Ammon's horn (tissue), 1 donor: ENCODE measurements around the gene FOXA2.
"Not testable (repeated sequence)": the region's sequence is repeated elsewhere in the genome, so short reads cannot be mapped to it uniquely, and the experiment has no call there.

Experiments used
- DNase-seq: peaks from one replicate; pipeline ENCODE4 v3.0.0-alpha.2; 2016; ENCODE audit warnings: low spot score

The FOXA2 gene

DNA sequence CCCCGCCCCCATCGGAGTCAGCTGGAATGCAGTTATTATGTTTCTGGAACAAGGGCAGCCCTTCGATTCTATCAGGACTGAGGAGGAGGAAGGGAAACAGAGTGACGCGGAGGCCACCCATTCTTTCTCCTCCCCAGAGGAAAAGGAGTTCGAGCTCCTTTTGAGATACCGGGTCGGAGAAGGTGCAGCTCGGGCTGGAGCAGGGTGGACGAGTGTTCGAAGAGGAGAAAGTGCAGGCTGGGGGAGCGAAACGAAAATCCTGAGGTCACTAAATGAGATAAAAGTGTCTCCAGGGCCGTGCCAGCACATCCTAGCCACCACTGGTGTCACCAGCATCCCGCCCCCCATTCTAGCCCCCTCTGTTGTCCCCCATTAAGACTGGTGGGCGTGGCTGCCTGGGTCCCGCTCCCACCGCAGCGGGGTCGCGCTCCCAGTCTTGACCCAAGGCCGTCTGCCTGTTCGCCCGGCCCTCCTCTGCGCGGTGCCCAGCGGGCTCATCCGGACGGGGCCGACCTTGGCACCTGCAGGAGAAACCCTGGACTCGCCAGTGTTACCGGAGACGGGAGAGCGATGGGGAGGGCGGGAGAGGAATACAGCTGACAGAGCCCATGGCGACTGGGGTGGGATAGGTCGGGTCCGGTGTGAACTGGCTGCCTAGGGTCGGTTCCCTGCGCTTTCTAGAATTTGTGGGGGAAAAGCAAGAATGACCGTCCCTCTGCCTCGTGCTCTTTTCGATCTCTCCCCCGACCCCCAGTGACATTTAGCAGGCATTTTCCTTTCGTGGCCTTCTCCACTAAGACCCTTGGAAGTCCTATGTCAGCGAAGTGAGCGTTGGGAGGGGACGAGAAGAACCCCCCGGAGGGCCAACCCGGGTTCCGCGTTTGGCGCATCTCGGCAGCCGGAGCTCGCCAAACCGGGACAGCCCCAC lies 16.2 kb downstream of the FOXA2 start:
- no peak for DNase-seq

DNA sequence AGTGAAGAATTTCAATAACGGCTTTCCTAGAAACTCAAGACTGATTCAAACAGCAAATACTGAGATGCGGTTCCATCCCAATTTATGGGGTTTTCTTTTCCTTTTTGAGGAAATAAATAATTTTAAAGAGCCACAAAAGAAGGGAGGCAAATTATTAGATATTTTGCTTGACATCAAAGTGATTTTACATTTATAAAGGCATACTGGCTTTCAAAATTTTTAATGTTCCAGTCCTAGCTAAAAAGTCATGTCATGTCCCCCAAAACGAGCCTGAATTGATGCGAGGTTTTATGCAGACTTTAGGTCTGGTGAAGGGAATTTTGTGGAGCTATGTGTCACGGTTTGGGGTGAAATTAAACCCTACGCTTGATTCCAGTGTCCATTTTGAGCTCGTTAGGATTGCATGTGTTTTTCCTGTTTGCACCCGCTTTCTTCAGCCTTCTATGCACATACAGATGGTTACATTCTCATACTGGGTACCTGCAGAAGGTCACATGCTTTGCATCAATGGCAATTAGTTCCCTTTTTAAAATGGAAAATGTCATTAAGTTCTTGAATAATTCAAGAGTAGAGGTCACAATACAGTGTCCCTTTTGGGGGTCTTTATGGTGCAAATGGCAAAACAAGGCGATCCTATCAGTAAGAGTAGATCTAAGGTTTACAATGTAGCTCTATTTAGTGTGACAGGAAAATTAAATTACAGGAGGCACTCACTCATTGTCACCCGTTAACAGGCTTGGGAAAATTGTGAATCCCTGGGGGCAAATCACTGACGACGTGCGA lies 17.3 kb downstream of the FOXA2 start:
- no peak for DNase-seq

DNA sequence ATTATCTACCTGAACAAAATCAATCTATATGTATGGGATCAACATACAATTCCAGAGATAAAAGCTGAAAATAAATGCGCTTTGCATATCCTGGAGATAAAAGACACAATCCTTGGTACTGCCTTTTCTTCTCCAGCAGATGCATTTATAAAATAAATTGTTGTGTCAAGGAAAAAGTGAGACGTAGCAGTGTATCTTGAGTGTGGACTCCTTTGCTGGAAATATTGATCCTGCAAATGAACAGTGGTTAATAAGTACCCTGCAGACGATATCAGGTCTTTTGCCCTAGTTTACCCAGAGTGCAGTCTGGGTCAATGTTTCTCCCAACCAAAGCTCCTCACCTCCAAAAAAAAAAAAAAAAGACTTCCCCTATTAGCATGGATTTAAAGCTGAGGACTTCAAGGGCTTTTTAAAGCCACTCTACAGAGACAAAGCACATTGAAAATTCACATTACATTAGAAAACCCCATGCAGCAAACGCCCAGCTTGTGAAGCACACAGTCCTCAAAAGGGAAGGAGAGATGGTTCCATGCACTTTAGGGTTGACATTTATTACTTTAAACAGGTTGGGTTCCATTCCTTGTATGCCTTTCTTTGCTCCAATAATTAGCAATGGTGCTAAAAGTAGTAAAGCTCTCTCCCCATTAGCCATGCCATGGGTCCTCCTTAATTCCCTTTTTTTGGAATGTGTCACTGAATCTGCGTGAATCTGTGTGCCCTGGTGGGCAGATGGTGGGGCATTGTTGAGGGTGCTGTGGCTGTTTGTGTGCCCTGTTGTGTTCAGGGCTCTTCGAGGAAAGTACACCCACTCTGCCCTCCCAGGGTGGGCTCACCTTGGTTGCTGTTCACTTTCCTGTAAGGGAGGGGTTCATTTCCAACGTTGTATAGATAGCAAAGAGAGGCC lies 21.1 kb downstream of the FOXA2 start:
- DNase-seq: no peak

DNA sequence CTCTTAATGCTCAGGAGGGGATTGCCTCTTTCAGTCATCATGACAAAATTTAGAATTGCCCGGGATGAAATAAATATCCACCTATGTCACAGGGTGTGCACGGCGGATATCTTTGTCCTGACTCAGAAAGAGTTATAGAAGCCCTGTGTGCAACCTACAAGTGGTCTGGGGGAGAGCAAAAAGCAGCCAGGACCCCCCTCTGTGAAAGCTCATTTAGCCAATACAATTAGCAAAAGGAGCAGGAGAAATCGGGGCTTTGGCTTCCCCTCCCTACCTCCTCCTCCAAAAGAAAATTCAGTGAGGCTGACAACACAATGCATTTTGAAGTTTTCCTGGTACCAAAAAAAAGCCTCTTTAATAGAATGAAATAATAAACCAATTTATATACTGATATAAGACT lies 21.8 kb downstream of the FOXA2 start:
- DNase-seq: no peak

DNA sequence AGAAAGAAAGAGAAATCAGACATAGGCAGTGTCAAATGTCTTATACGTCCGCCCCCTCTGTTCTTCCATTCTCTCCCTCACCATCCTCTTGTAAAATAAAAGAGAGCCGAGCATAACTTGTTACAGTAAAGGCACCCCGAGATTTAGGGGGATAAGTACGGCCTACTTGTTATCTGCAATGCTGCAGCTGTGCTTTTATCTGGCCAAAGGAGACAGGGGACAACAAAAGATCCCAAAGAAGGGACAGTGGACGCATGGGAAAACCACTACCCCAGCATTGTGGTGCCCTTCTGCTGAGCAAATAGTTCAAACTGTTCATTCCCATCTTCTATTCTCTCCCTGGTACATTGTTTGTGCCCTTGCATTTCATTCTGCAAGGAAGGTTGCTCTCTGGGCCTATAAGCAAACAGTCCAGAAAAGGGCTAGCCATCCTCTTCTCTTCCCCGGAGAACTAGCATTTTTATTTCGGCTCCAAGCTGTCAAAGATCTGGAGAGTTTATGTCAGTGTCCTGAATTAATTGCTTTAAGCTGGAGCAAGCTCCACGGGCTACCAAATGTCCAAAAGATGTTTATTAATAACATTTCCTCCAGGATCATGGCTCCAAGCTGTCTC lies 22.3 kb downstream of the FOXA2 start:
- DNase-seq: no peak

DNA sequence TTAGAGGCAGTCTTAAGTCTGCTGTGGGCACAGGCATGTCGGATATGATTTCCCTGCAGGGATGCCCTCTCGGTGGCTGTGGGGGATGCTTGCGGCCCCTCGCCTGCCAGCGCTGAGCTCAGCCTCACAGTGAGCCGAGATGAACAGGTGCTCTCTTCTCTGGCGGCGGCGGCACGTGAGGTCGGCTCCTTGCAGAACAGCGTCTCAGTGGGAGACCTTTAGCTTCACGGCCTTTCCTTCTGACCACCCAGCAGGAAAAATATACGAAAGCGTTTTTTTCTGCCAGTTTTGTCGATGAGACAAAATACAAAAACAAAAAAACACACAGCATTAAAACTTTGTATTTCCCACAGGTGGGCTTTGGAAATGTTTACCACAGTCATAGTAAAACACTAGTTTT lies 23.6 kb downstream of the FOXA2 start:
- no peak for DNase-seq

DNA sequence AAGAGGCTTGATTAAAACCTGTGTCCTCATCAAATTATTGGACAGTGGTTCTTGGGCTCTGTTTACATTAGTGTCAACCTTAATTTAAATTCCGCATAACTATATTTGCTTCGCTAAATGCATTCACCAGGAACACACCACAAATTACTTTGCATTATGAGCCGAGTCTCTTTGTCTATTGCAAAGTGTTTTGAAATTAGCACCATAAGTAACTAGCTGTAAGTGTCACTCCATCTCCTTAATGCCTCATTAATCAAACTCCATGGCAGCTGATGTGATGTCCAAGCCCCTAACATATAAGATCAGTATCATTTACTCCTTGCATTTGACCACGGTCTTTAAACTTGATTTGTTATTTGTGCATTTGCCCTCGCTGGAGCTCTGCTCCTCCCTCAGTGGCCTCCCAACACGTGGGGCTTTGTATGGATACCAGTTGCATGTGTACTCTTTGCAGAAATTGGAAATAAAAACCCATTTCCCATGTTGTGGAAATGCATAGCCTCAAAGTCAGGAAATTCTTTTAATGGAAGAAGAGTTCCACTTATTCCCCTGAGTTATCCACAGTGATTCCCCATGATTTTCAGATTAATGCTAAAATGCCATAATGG lies 24.6 kb downstream of the FOXA2 start:
- no peak for DNase-seq

DNA sequence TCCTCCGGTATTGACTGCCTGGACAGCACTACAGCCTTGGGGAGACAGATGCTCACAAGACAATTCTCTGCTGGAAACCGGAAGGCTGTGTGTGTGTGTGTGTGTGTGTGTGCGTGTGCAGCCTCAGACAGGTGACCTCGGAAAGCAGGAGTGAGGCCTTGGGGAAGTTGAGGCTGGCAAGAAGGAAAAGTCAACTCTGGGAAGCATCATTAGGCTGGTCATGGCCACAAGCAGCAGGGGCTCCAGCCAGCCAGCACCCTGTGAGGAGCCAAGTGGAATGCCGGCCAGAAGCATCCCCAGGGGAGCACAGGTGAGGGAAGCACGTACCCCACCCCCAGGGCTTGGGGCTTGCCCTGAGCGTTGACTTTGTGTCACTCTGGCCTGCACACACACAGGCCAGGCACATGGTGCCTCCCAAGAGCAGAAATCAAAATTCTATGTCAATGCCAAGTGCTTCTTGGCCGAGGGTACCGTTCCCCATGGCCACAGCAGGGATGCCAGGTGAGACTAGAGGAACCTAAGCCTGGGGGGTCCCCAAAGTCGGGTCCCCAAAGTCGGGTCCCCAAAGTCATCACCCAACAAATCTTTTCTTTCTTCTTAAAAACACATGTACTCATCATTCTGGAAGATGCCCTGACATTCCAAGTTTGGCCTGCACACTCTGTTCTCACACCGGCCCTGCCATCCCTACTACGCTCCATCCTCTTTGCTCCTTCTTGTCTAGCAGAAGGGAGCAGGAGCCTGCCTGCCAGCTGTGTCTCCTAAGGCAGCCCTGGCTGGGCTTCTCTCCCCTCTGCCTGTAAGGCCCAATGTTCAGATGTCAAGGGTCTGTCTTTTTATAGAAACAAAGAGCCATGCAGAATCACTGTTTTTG lies 26.7 kb downstream of the FOXA2 start:
- DNase-seq: no peak

DNA sequence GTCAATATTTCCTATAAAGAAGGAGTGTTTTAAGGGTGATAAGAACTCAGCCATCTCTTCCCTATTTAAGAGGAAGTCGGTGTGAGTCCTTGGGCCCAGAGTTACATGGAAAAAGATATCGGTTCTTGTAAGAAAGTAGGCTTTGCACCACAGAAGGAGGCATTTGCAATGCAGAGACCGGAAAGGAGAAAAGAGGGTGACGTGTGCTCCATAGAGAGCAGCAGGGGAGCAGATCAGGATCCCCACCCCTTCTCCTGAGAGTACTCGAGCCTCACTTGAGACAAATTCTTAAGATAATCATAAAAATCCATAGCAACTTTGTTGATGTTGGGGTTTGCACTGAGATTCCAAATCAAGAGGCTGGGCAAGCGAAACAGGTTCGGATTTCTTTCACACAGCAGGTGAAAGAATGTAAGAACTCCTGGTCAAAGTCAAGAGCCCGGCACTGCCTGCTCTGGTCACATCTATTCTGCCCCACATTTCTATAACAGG lies 27.8 kb downstream of the FOXA2 start:
- DNase-seq: no peak

DNA sequence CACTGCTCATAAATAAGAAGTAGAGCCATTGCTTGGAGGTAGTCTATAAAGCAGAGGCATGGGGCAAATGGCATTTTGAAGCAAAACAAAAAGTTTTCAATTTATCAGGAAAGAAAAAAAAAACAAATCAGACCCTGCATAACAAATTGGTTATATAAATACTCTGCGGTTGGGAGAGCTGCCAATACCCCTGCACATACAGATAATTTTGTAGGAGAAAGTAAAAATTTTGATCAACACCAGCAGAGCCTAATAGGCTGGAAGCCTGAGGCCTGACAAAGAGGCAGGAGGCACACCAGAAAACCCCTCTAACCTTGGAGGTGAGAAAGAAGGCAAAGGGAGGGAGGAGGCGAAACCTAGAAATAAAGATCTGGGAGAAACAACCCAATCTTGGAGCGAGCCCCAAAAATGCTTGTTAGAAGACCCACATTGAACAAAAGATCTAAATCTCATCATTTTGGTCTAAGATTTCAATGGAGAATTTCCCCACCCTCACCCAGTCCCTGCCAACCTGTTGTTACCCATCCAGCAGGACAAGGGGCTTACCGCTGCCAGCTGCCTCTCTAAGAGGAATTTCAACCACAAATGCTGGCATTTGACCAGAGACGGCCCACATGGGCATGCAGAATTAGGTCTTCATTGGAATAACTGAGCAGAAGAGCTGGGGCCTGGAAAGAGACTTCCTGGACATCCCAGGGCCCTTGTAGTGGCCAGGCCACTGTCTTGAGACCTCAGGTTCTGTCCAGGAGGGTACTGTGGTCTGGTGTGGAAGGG lies 28.4 kb downstream of the FOXA2 start:
- no peak for DNase-seq

DNA sequence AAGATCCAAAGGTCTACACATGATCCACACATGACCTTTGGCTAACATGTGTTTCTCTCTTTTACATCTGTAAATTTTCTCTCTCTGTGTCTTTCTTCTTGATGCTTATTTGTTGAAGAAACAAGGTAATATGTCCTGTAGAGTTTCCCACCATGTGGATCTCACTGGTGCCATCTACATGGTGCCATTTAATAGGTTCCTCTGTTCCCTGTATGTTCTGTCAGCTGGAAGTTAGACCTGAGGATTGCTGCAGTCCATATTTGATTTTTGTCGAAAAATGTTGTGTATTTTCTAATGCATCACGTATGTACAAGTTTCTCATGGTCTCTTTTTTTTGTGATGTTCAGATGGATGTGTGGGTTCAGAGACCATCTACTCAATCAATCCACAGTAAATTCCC lies 30.0 kb downstream of the FOXA2 start:
- no peak for DNase-seq

DNA sequence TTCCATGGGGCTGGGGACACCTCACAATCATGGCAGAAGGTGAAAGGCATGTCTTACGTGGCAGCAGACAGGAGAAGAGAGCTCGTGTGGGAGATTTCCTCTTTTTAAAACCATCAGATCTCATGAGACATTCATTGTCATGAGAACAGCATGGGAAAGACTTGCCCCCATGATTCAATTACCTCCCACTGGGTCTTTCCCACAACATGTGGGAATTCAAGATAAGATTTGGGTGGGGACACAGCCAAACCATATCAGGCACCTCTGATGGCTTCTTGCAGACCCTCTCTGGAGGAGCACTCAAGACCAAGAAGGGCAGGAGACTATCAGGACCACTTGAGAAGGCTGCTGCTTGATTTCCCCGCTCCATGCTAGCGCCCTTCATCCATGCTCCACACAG lies 33.9 kb downstream of the FOXA2 start:
- DNase-seq: not testable (repeated sequence)

DNA sequence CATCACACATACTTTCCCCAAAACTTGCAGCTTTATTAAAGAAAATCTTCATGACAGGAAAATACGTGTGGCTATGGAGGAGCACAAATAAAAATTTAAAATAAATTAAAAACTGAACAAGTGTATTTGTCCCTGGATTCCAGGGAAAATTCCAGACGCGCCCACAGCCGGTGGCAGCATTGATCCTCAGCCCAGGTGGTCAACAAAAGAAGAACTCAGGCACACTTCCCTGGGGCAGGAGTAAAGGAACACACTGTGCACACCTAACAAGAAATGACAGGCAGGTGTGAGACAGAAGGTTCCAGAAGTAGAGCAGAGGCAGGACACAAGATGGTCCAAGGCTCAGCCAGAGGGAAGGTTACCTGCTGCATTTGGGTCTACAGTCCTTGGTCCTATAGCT lies 36.3 kb downstream of the FOXA2 start:
- no peak for DNase-seq

DNA sequence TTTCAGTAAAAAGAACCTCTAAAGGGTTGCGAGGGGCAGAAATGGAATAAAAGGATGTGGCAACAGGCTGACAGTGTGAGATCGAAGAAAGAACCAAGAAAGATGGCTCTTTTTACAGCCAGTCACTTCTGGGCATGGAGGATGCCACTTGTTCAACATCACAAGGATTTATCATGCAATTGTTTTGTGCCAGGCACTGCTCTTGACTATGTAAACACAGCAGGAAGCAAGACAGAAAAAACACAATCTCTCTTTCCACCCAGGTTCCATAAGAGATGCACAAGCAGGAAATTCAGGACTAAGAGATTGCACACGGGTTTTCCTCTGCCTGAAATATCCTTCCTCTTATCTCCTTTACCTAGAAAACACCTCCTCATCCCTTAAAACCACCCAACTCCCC lies 38.0 kb downstream of the FOXA2 start:
- DNase-seq: no peak

DNA sequence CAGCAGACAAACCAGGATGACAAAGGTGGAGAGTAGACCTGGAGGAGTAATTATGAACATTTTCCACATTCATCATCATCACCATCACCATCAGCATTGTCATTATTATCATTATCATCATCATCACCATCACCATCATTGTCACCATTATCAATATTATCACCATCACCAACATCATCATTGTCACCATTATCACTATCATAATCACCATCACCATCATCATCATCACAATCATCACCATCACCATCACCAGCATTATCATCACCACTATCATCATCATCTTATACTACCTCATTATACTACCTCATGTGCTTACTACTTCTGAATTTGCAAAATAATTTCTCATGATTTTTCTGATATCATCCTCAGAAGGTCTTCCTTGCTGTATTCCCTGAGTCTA lies 39.3 kb downstream of the FOXA2 start:
- DNase-seq: no peak

DNA sequence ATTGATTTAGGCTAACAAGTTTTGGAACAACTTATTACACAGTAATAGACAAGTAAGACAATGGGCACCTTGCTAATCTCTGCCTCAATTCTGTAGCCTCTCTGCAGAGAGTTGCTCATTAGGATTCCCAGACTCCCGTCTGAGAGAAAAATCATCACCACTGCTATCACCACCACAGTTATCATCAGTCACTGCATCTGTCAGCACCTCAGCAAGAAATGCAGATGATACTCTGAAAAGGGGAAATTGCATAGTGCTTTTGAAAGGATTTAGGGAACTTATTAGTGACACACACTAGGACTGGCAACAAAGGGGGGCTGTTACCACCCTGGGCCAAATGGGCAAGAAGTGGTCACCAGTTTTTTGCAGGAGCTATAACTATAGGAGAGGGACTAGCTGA lies 39.9 kb downstream of the FOXA2 start:
- no peak for DNase-seq

DNA sequence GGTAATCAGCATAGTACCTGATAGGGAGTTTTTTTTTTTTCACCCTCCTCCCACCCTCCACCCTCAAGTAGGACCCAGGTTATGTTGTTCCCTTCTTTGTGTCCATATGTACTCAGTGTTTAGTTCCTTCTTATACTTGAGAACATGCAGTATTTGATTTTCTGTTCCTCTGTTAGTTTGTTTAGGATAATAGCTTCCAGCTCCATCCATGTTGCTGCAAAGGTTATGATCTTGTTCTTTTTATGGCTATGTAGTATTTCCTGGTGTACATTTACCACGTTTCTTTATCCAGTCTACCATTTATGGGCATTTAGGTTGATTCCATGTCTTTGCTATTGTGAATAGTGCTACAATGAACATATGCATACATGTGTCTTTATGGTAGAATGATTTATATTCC lies 41.9 kb downstream of the FOXA2 start:
- DNase-seq: no peak

DNA sequence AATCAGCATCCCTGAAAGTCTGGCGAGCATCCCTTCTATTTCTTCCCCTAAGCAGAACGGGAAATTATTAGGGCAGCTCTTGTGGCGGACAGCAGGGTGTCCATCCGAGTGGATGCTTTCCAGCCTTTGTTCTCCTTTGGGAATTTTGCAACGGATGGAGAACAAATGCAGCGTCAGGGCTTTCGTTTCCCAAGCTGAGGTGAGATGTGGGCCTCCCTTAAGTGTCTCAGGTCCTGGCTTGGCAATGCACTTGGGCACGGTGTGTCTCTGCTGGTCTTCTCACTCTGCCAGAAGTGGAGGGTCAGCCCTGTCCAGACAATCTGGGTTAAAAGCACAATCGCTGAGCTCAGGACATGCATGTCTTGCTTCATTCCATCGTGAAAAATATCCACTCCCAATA lies 43.5 kb downstream of the FOXA2 start:
- DNase-seq: no peak

DNA sequence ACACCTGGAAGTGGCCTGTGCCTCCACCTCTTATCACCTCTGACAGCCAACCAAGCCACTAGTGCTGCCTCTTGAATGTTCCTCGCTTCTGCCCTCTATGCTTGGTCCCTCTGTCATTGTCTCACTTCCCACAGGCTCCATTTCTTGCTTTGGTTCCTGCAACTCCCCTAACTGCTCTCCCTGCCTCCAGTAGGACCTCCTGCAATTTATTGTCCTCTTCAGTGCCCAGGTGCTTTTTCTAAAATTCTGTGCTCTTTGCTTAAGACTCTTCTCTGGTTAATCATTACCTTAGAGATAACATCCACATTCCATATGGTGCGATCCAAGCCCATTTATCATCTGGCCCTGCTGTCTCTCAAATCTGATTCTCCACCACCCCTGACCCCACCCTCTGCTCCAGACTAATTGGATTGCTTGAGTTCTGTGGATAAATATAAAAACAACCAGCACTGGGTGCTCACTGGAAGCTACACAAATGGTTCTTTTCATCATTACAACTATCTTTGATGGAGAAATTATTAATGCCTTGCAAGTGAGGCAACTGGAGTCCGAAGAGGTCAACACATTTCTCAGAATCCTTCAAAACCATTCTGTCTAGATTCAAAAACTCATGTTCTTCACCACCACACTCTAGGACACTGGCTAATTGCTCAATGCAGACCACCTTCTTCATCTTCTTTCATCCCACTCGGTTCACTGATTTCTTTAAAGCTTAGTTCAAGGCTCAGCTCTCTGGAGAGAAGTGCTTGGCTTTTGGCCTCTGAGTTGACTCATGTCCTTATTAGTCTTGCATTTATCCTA lies 47.2 kb downstream of the FOXA2 start:
- no peak for DNase-seq
